HG03558 (cell line): ENCODE measurements around the gene TRIP11.

ENCODE experiments used
- ATAC-seq: cut with Tn5 transposase; IDR thresholded peaks from one replicate; pipeline ENCODE4 v1.9.1; 2021; ENCODE audit warnings: moderate number of reproducible peaks; ENCODE audit not compliant: unreplicated experiment; ENCODE audit errors: extremely low read depth

TRIP11 gene

GRCh38 chr14:91926131-91926890 lies 113.5 kb downstream of the TRIP11 start:
- ATAC-seq: no peak

GRCh38 chr14:91925727-91926121 lies 114.1 kb downstream of the TRIP11 start:
- ATAC-seq: no peak

GRCh38 chr14:91925001-91925726 lies 114.7 kb downstream of the TRIP11 start:
- ATAC-seq: no peak

GRCh38 chr14:91920526-91920925 lies 119.3 kb downstream of the TRIP11 start:
- no peak for ATAC-seq

- no peak for ATAC-seq
These were observed 120.0 kb downstream of the TRIP11 start for GRCh38 chr14:91919814-91920213.

- no peak for ATAC-seq
These were observed 121.5 kb downstream of the TRIP11 start for GRCh38 chr14:91918186-91918883.
